Stomach (tissue), 9 donors: ENCODE results near the gene PCDHA9. TPM values are rescaled to one million over a fixed set of nuclear protein-coding genes. Genes with fewer than 3 reads are reported as not detected.

Experiments used
- DNase-seq, 2 donors: peaks; one replicate each; pipeline versions ENCODE4 v3.0.0 to v3.0.0-alpha.2; 2013 to 2019
- H3K27ac ChIP-seq, 5 donors: fragments of 200-600 bp in 4 of 5; sonication (generic) in 4 of 5; one replicate each; pipeline ENCODE4 v1.5.1; 2013 to 2019; ENCODE audit warnings: mild to moderate bottlenecking in 1 of 5, moderate library complexity in 1 of 5
- H3K27me3 ChIP-seq, 3 donors: fragments of 200-600 bp; sonication (generic); one replicate each; pipeline ENCODE4 v1.5.1; 2017 to 2019; ENCODE audit warnings: mixed run types in 1 of 3
- H3K36me3 ChIP-seq, 4 donors: fragments of 200-600 bp; sonication (generic); 1 replicate in 3 of 4; 2 replicates in 1 of 4; pipeline ENCODE4 v1.5.1; 2016 to 2019
- H3K4me1 ChIP-seq, 4 donors: fragments of 200-600 bp; sonication (generic); one replicate each; pipeline ENCODE4 v1.5.1; 2016 to 2019
- H3K4me3 ChIP-seq, 4 donors: fragments of 200-600 bp; sonication (generic) in 3 of 4; one replicate each; pipeline ENCODE4 v1.5.1; 2016 to 2019; ENCODE audit warnings: mild to moderate bottlenecking in 1 of 4
- H3K9me3 ChIP-seq, 4 donors: fragments of 200-600 bp; sonication (generic); one replicate each; pipeline ENCODE4 v1.5.1; 2016 to 2019
- CTCF ChIP-seq, 7 experiments: fragments of 450-650 bp in 4 of 7; fragments of 200-600 bp in 3 of 7; sonication (generic) in 3 of 7; IDR thresholded peaks; one replicate each; pipeline ENCODE4 v1.5.1; 2016 to 2019; ENCODE audit warnings: antibody characterized with exemption in 7 of 7, control low read depth in 2 of 7, mild to moderate bottlenecking in 1 of 7
- EP300 ChIP-seq: sonication (generic); formaldehyde crosslinking; IDR thresholded peaks from one replicate; pipeline ENCODE4 v1.6.1; 2017; ENCODE audit warnings: antibody characterized with exemption
- POLR2A ChIP-seq, 4 donors: fragments of 450-650 bp; IDR thresholded peaks; one replicate each; pipeline ENCODE4 v1.6.1; 2016; ENCODE audit warnings: antibody characterized with exemption in 4 of 4, control low read depth in 2 of 4, mild to moderate bottlenecking in 1 of 4, moderate library complexity in 1 of 4
- POLR2AphosphoS5 ChIP-seq, 3 donors: sonication (generic); formaldehyde crosslinking; IDR thresholded peaks; one replicate each; pipeline ENCODE4 v1.6.1; 2016; ENCODE audit warnings: antibody characterized with exemption in 3 of 3
- WGBS, 5 donors: extraction: QIAGEN DNeasy Blood & Tissue Kit in 3 of 5; methylation state at CpG; one replicate each; pipeline versions ENCODE4 v1.1.5 to v1.1.7; 2013 to 2018; 5-methylcytosine and 5-hydroxymethylcytosine counted together
- intact Hi-C: fragments of 100-400 bp; cut with DNase I; formaldehyde crosslinking; loops from one replicate; pipeline ENCODE4 v1.15.1; 2023; ENCODE audit warnings: low total_unique reads
- polyA plus RNA-seq, 3 donors: library from polyadenylated mRNA; stranded (reverse); fragments of 200-250 nt; gene quantifications; one replicate each; pipeline ENCODE4 v1.2.3, GENCODE V29; 2013
- total RNA-seq, 5 donors: library from RNA; depleted of rRNA; stranded (reverse); fragments of >200 nt; gene quantifications; one replicate each; pipeline versions ENCODE4 v1.1.0 to v1.2.3, GENCODE V29; 2014 to 2016
- donor health status: healthy with polysubstance abuse.
- donor health status: Bipolar disorder and iron deficiency.
- donor health status: healthy.

Gene PCDHA9
- total and polyA plus RNA-seq, 8 donors, result 0.03 to 3.3 (median 0.59) TPM; not detected in 4

- DNase-seq, result no peak
- H3K4me1 ChIP-seq, result no peaks in the 10 kb centered on the region
- peaks cover 19 to 52% (median 39%) of the 10 kb centered on the region in 4 donors for H3K9me3 ChIP-seq
- TF ChIP-seq EP300 (no peak), POLR2AphosphoS5 (IDR thresholded peaks at IDR 0.05) (no peak), CTCF (IDR thresholded peaks at IDR 0.05) (no peak), POLR2A (IDR thresholded peaks at IDR 0.05) (no peak)
- H3K36me3 ChIP-seq, result no peaks in the 10 kb centered on the region
- peaks cover 0 to 35% (median 4%) of the 10 kb centered on the region in 3 donors for H3K27me3 ChIP-seq
- 44 to 53% (median 47%) methylated on average over 64 to 76 of the region's 76 CpGs for WGBS, 5 donors
- no peak overlapping the region for H3K27ac ChIP-seq
- intact Hi-C loops, result no loop called here
- H3K4me3 ChIP-seq, result no peak overlapping the region
Observed at GRCh38 chr5:140862441-140863295, 14.5 kb downstream of the PCDHA9 start.

GRCh38 chr5:140868721-140869554 lies 20.8 kb downstream of the PCDHA9 start, which contains the start of gene PCDHA11:
TSS of gene PCDHA11 (plus strand) at chr5:140868957. CDS start at chr5:140869104, 147 bp downstream.
- Histone ChIP-seq H3K4me3 (no peak within 1 kb of the TSS), H3K27ac (no peak within 1 kb of the TSS), H3K36me3 (no peaks in the 10 kb centered on the region), H3K27me3 (peaks cover 0 to 39% (median 5%) of the 10 kb centered on the region in 3 donors), H3K4me1 (no peaks in the 10 kb centered on the region), H3K9me3 (peaks cover 6 to 52% (median 39%) of the 10 kb centered on the region in 4 donors)
- TF ChIP-seq POLR2AphosphoS5 (IDR thresholded peaks at IDR 0.05) (no peak), CTCF (IDR thresholded peaks at IDR 0.05) (no peak), EP300 (no peak), POLR2A (IDR thresholded peaks at IDR 0.05) (no peak)
- DNase-seq, result peak in 1 of 2 donors; percentile 16
- intact Hi-C loops, result no loop called here
- WGBS, 5 donors, result 15 to 28% (median 17%) methylated on average over 39 to 41 of the region's 41 CpGs

- H3K27me3 ChIP-seq, result peaks cover 0 to 39% (median 5%) of the 10 kb centered on the region in 3 donors
- H3K36me3 ChIP-seq, result no peaks in the 10 kb centered on the region
- TF ChIP-seq POLR2AphosphoS5 (IDR thresholded peaks at IDR 0.05) (no peak), CTCF (IDR thresholded peaks at IDR 0.05) (no peak), EP300 (no peak), POLR2A (IDR thresholded peaks at IDR 0.05) (no peak)
- peaks cover 6 to 52% (median 43%) of the 10 kb centered on the region in 4 donors for H3K9me3 ChIP-seq
- no peak overlapping the region for H3K27ac ChIP-seq
- H3K4me1 ChIP-seq, result no peaks in the 10 kb centered on the region
- WGBS, 5 donors, result 53 to 59% (median 56%) methylated on average over 5 of the region's 5 CpGs
- no peak overlapping the region for H3K4me3 ChIP-seq
- intact Hi-C loops, result no loop called here
- no peak for DNase-seq
Observed at GRCh38 chr5:140869555-140869886, 21.3 kb downstream of the PCDHA9 start.
